Right lobe of liver (tissue), 4 donors: ENCODE results near the gene IPCEF1.
"Not testable (repeated sequence)": the region's sequence is repeated elsewhere in the genome, so short reads cannot be mapped to it uniquely, and the experiment has no call there.

Experiments used
- POLR2A ChIP-seq: fragments of 450-650 bp; IDR thresholded peaks from one replicate; pipeline ENCODE4 v1.6.1; 2017; ENCODE audit warnings: antibody characterized with exemption, mild to moderate bottlenecking
- TF ChIP-seq, protein P1 (sequence below), 4 donors: fragments of 200-600 bp in 3 of 4; fragments of 450-650 bp in 1 of 4; IDR thresholded peaks; one replicate each; pipeline versions ENCODE4 v1.5.1 to v1.8.0; 2016 to 2022; ENCODE audit warnings: antibody characterized with exemption in 4 of 4, mild to moderate bottlenecking in 2 of 4
- donor health status: DM: no; HTN: no; CAD: no.
- donor health status: DM: no; HTN: no; CAD: no.
- donor health status: DM: no; HTN: yes; CAD: no.

DNA sequence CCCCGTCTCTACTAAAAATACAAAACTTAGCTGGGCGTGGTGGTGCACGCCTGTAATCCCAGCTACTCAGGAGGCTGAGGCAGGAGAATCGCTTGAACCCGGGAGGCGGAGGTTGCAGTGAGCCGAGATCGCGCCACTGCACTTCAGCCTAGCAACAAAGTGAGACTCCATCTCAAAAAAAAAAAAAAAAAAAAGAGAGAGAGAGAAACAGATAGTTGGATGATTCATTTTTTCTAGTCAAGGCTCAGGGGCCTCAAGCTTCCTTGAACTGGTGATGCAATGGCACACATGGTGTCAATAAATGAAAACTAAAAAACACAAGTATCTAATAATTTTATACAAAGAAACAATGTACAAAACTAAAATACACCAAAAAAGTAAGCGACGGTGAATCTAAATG, 115.5 kb downstream of the IPCEF1 start:
- TF ChIP-seq, protein P1, sequence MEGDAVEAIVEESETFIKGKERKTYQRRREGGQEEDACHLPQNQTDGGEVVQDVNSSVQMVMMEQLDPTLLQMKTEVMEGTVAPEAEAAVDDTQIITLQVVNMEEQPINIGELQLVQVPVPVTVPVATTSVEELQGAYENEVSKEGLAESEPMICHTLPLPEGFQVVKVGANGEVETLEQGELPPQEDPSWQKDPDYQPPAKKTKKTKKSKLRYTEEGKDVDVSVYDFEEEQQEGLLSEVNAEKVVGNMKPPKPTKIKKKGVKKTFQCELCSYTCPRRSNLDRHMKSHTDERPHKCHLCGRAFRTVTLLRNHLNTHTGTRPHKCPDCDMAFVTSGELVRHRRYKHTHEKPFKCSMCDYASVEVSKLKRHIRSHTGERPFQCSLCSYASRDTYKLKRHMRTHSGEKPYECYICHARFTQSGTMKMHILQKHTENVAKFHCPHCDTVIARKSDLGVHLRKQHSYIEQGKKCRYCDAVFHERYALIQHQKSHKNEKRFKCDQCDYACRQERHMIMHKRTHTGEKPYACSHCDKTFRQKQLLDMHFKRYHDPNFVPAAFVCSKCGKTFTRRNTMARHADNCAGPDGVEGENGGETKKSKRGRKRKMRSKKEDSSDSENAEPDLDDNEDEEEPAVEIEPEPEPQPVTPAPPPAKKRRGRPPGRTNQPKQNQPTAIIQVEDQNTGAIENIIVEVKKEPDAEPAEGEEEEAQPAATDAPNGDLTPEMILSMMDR (IDR thresholded peaks at IDR 0.05) = not testable (repeated sequence)
- not testable (repeated sequence) for TF ChIP-seq POLR2A
